Fibroblast of lung (primary cell): ENCODE results near the gene PRR13. TPM values are rescaled to one million over a fixed set of nuclear protein-coding genes. Genes with fewer than 3 reads are reported as not detected.
"Not testable (repeated sequence)": the region's sequence is repeated elsewhere in the genome, so short reads cannot be mapped to it uniquely, and the experiment has no call there.

Experiments used
- DNase-seq, 2 donors: peaks; one replicate each; pipeline versions ENCODE4 v3.0.0 to v3.0.0-alpha.2; 2010; ENCODE audit warnings: low read depth in 2 of 2
- H2AFZ ChIP-seq: 2 replicates; pipeline ENCODE4 v1.5.1; 2012; ENCODE audit warnings: low read length, control low read depth, inconsistent platforms
- H3K27ac ChIP-seq: 2 replicates; pipeline ENCODE4 v1.5.1; 2011; ENCODE audit warnings: low read length, control low read depth; ENCODE audit not compliant: insufficient read depth
- H3K27me3 ChIP-seq: 2 replicates; pipeline ENCODE4 v1.5.1; 2011; ENCODE audit warnings: mild to moderate bottlenecking, low read length; ENCODE audit not compliant: control insufficient read depth, insufficient read depth
- H3K36me3 ChIP-seq: 2 replicates; pipeline ENCODE4 v1.5.1; 2011; ENCODE audit warnings: low read length; ENCODE audit not compliant: control insufficient read depth, insufficient read depth
- H3K4me1 ChIP-seq: 2 replicates; pipeline ENCODE4 v1.5.1; 2011; ENCODE audit warnings: low read length; ENCODE audit not compliant: control insufficient read depth, insufficient read depth; ENCODE audit errors: extremely low read depth
- H3K4me2 ChIP-seq: 2 replicates; pipeline ENCODE4 v1.5.1; 2011; ENCODE audit warnings: low read length, control low read depth; ENCODE audit not compliant: insufficient read depth; ENCODE audit errors: extremely low read depth
- H3K4me3 ChIP-seq, 4 experiments: fragments of 200-600 bp in 1 of 4; sonication (generic) in 1 of 4; replicated peaks in 1 of 4; 2 replicates each; pipeline ENCODE4 v1.5.1; 2011 to 2016; ENCODE audit warnings: low read length in 4 of 4, low read depth in 3 of 4, mild to moderate bottlenecking in 3 of 4, control low read depth in 2 of 4, inconsistent platforms in 1 of 4, mixed read lengths in 1 of 4; ENCODE audit not compliant: insufficient read depth in 1 of 4; ENCODE audit errors: control extremely low read depth in 1 of 4
- H3K79me2 ChIP-seq: 2 replicates; pipeline ENCODE4 v1.5.1; 2012; ENCODE audit warnings: mild to moderate bottlenecking, low read length, inconsistent platforms; ENCODE audit not compliant: control insufficient read depth, insufficient read depth
- H3K9ac ChIP-seq: 2 replicates; pipeline ENCODE4 v1.5.1; 2011; ENCODE audit warnings: mild to moderate bottlenecking, low read length, control low read depth; ENCODE audit not compliant: insufficient read depth
- H3K9me3 ChIP-seq: 2 replicates; pipeline ENCODE4 v1.5.1; 2012; ENCODE audit warnings: low read depth, low read length; ENCODE audit not compliant: control insufficient read depth, insufficient read depth
- H4K20me1 ChIP-seq: 2 replicates; pipeline ENCODE4 v1.5.1; 2011; ENCODE audit warnings: low read length; ENCODE audit not compliant: control insufficient read depth, insufficient read depth; ENCODE audit errors: extremely low read depth
- CTCF ChIP-seq, 2 donors: IDR thresholded peaks in 1 of 2; conservative IDR thresholded peaks in 1 of 2; 1 replicate in 1 of 2; 2 replicates in 1 of 2; pipeline ENCODE4 v1.5.1; 2011 to 2012; ENCODE audit warnings: low read length in 2 of 2, control low read depth in 1 of 2, inconsistent platforms in 1 of 2, low read depth in 1 of 2, mild to moderate bottlenecking in 1 of 2
- EZH2 ChIP-seq: IDR thresholded peaks from 2 replicates; pipeline ENCODE4 v1.5.1; 2012; ENCODE audit warnings: low read length, control low read depth, mild to moderate bottlenecking; ENCODE audit errors: missing control alignments
- polyA minus RNA-seq: library from RNA; depleted of rRNA, polyadenylated mRNA; stranded (reverse); fragments of >200 nt; gene quantifications from 2 replicates; pipeline ENCODE4 v1.2.3, GENCODE V29; 2011; ENCODE audit warnings: low replicate concordance
- polyA plus RNA-seq, 2 donors: library from polyadenylated mRNA; depleted of rRNA in 1 of 2; stranded (reverse) in 1 of 2; unstranded in 1 of 2; fragments of >200 nt; gene quantifications; 2 replicates each; pipeline ENCODE4 v1.2.1, GENCODE V29; 2011 to 2012; ENCODE audit warnings: missing spikeins in 1 of 2
- total RNA-seq: library from RNA; depleted of rRNA; stranded (reverse); fragments of >200 nt; gene quantifications from 2 replicates; pipeline ENCODE4 v1.2.1, GENCODE V29; 2014

Gene PRR13
- 30.3 and 48.1 TPM in 2 replicates for total RNA-seq
- polyA plus RNA-seq: 114 and 157 TPM in 2 replicates
- polyA plus RNA-seq (2012): 231 and 250 TPM in 2 replicates
- 139 and 250 TPM in 2 replicates for polyA minus RNA-seq

- peaks cover 17% of the 10 kb centered on the region for H3K79me2 ChIP-seq
- peak within 1 kb of the TSS; percentile 87 for H3K27ac ChIP-seq
- no peaks in the 10 kb centered on the region for H3K27me3 ChIP-seq
- peak within 1 kb of the TSS; percentile 69 for H2AFZ ChIP-seq
- H3K4me2 ChIP-seq: peak within 1 kb of the TSS; percentile 94
- H3K36me3 ChIP-seq: no peaks in the 10 kb centered on the region
- no peaks in the 10 kb centered on the region for H4K20me1 ChIP-seq
- TF ChIP-seq EZH2: no peak
- no peak for TF ChIP-seq CTCF (conservative IDR thresholded peaks at IDR 0.05 in 1 of 2, IDR thresholded peaks at IDR 0.05 in 1 of 2; ENCODE audit: low read depth in 1 of 2, low read length in 2 of 2)
- H3K4me3 ChIP-seq: peak within 1 kb of the TSS; percentile 96 to 99 (median 98)
- H3K9ac ChIP-seq: peak within 1 kb of the TSS; percentile 74
- H3K9me3 ChIP-seq: no peaks in the 10 kb centered on the region
- peaks cover 6% of the 10 kb centered on the region for H3K4me1 ChIP-seq
- peak; percentile 99 for DNase-seq
Observed at GRCh38 chr12:53441040-53441833, at the start of gene PRR13. Gene PRR13 (plus strand): TSS chr12:53441734. CDS start chr12:53442715, 981 bp downstream.

- TF ChIP-seq EZH2 (no peak), CTCF (conservative IDR thresholded peaks at IDR 0.05 in 1 of 2, IDR thresholded peaks at IDR 0.05 in 1 of 2; ENCODE audit: low read depth in 1 of 2, low read length in 2 of 2) (no peak)
- Histone ChIP-seq H3K79me2 (peaks cover 33% of the 10 kb centered on the region), H3K9ac (no peak overlapping the region), H3K4me1 (peaks cover 2% of the 10 kb centered on the region), H3K27ac (no peak overlapping the region), H2AFZ (no peak overlapping the region), H3K9me3 (no peaks in the 10 kb centered on the region), H3K27me3 (no peaks in the 10 kb centered on the region), H4K20me1 (no peaks in the 10 kb centered on the region), H3K36me3 (no peaks in the 10 kb centered on the region), H3K4me3 (no peak overlapping the region), H3K4me2 (no peak overlapping the region)
- no peak for DNase-seq
Observed at GRCh38 chr12:53399896-53400295, 41.6 kb upstream of the PRR13 start.

GRCh38 chr12:53402351-53402750 is 39.2 kb upstream of the PRR13 start:
- H3K4me1 ChIP-seq, H3K9me3 ChIP-seq, H4K20me1 ChIP-seq, H3K27ac ChIP-seq, H2AFZ ChIP-seq, H3K9ac ChIP-seq, DNase-seq, H3K4me2 ChIP-seq, H3K27me3 ChIP-seq, H3K4me3 ChIP-seq, H3K36me3 ChIP-seq: not testable (repeated sequence)
- peaks cover 22% of the 10 kb centered on the region for H3K79me2 ChIP-seq
